ENCODE measurements around the gene GAS6. TPM values are rescaled to one million over a fixed set of nuclear protein-coding genes. Genes with fewer than 3 reads are reported as not detected.

GAS6 gene
- total RNA-seq, 4 donors from 2014 or later, result 132 to 392 (median 217) TPM

DNA sequence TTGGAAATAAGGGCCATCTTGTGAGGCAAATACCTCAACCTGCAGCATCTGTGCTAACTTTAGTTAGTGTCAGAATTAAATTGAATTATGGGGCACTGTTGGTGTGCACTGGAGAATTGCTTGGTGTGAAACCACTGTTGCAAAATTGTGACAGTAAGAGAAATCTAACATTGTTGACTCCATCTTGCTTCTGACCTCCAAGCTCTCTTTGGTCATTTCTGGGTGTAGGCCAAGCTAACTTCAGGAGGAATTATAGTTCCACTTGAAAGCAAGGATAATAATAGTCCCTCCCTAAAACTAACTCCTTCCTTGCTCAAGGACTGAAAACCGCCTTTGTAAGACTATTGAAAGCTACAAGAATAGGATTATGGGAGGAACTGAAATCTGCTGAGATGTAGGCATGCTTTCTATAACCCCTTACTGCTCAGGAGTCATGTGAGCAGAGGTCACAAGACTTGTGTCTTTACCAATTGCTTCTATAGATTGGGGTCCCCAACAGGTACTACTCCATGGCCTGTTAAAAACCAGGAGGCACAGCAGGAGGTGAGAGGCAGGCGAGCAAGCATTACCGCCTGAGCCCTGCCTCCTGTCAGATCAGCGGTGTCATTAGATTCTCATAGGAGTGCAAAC, 24.9 kb upstream of the GAS6 start:
- Histone ChIP-seq H3K4me1 (peaks cover 0 to 24% (median 0%) of the 10 kb centered on the region in 3 donors), H3K27me3 (no peaks in the 10 kb centered on the region), H3K27ac (peak overlapping the region in 1 of 4 donors; percentile 59), H3K9me3 (no peaks in the 10 kb centered on the region), H3K4me3 (no peak overlapping the region), H3K36me3 (no peaks in the 10 kb centered on the region)
- WGBS, 2 donors (ENCODE audit: low coverage in 1 of 2), result 78 to 90% methylated on average over 1 to 2 of the region's 4 CpGs
- no peak for ATAC-seq
- TF ChIP-seq POLR2A (IDR thresholded peaks at IDR 0.05) (no peak), POLR2AphosphoS5 (IDR thresholded peaks at IDR 0.05) (no peak), EP300 (IDR thresholded peaks at IDR 0.05) (no peak)
- TF ChIP-seq, protein P1, sequence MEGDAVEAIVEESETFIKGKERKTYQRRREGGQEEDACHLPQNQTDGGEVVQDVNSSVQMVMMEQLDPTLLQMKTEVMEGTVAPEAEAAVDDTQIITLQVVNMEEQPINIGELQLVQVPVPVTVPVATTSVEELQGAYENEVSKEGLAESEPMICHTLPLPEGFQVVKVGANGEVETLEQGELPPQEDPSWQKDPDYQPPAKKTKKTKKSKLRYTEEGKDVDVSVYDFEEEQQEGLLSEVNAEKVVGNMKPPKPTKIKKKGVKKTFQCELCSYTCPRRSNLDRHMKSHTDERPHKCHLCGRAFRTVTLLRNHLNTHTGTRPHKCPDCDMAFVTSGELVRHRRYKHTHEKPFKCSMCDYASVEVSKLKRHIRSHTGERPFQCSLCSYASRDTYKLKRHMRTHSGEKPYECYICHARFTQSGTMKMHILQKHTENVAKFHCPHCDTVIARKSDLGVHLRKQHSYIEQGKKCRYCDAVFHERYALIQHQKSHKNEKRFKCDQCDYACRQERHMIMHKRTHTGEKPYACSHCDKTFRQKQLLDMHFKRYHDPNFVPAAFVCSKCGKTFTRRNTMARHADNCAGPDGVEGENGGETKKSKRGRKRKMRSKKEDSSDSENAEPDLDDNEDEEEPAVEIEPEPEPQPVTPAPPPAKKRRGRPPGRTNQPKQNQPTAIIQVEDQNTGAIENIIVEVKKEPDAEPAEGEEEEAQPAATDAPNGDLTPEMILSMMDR (IDR thresholded peaks at IDR 0.05), result no peak

DNA sequence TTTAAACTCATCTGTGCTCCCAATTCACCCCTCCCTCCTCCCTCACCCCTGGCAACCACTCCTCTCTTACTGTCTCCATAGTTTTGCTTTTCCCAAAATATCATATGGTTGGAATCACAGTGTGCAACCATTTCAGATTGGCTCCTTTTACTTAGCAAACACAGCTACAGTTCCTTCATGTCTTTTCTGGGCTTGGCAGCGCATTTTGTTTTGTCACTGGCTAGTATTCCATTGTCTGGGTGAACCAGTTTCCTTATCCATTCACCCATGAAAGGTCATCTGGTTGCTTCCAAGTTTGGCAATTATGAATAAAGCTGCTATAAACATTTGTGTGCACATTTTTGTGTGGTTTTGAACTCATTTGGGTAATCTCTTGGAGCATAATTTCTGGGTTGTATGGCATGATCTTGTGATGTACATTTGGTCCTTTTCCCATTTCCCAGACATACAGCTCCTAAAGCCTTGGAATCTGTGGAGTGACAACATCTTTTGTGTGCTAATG, 23.9 kb upstream of the GAS6 start:
- WGBS, 2 donors (ENCODE audit: low coverage in 1 of 2), result 17 to 70% methylated on average over 1 of the region's 1 CpG
- peaks cover 0 to 33% (median 5%) of the 10 kb centered on the region in 3 donors for H3K4me1 ChIP-seq

DNA sequence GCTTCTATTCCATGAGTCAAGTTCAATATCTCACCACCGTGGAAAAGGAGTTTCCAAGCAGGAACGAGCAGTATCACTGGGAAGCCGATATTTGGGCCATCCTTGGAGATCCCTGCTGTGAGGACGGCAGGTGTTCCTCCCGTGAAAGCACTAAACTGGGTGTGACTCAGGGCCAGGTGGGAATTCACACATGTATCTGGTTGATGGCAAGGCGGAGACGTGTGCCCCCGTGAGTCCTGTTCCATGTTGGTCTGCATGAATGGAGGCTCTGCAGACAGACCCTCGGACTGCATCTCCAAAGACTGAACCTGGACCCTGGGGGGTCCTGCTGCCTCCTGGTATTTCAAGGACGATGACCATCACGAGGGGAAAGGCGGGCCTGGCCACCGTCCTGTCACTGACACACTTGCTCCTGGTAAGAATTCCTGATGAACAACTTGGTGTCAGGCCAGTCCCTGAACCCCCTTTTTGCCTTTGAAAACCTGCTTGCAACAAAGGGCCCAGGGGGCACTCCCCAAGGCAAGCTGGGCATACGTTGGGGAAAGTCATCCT, 22.8 kb upstream of the GAS6 start:
- Histone ChIP-seq H3K4me1 (peaks cover 0 to 44% (median 16%) of the 10 kb centered on the region in 3 donors), H3K36me3 (no peaks in the 10 kb centered on the region), H3K27ac (no peak overlapping the region), H3K9me3 (no peaks in the 10 kb centered on the region), H3K27me3 (no peaks in the 10 kb centered on the region), H3K4me3 (no peak overlapping the region)
- 93% methylated on average over 7 of the region's 14 CpGs; no CpG with 5 or more reads in 1 of the 2 donors for WGBS, 2 donors (ENCODE audit: low coverage in 1 of 2)
- TF ChIP-seq POLR2A (IDR thresholded peaks at IDR 0.05) (no peak), EP300 (IDR thresholded peaks at IDR 0.05) (no peak), POLR2AphosphoS5 (IDR thresholded peaks at IDR 0.05) (no peak)
- TF ChIP-seq, protein P1 (IDR thresholded peaks at IDR 0.05), result no peak
- ATAC-seq, result no peak

More for the DNA sequence above, 23.9 kb upstream of the GAS6 start:
- peak; percentile 52 for ATAC-seq
- H3K9me3 ChIP-seq, result no peaks in the 10 kb centered on the region
- H3K27ac ChIP-seq, result peak overlapping the region in 3 of 4 donors; percentile 0 to 59 (median 21)
- no peak overlapping the region for H3K4me3 ChIP-seq
- TF ChIP-seq POLR2A (IDR thresholded peaks at IDR 0.05) (no peak), POLR2AphosphoS5 (IDR thresholded peaks at IDR 0.05) (no peak), EP300 (IDR thresholded peaks at IDR 0.05) (no peak)
- TF ChIP-seq, protein P1 (IDR thresholded peaks at IDR 0.05), result no peak
- no peaks in the 10 kb centered on the region for H3K36me3 ChIP-seq
- H3K27me3 ChIP-seq, result no peaks in the 10 kb centered on the region

DNA sequence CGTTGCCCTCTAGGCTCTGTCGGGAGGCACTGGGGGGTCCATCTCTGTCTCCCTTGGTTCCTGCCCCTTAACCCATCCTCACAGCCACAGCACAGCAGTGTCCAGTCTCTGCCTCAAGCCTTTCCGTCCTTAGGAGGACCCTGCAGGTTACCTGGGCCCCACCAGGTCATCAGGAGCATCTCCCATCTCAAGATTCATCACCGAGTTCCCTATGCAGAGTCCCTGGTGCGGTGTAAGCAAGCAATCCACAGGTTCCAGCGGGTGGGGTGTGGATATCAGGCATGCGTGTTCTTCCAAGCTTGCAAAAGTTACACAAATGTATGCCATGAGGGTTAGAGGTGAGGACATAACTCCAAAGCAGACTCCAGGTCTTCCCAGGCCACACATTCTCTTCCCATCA, 20.9 kb upstream of the GAS6 start:
- 97 to 100% methylated on average over 5 to 6 of the region's 7 CpGs for WGBS, 2 donors (ENCODE audit: low coverage in 1 of 2)
- H3K9me3 ChIP-seq, result no peaks in the 10 kb centered on the region
- ATAC-seq, result no peak
- no peak overlapping the region for H3K4me3 ChIP-seq
- no peaks in the 10 kb centered on the region for H3K27me3 ChIP-seq
- H3K4me1 ChIP-seq, result peaks cover 0 to 62% (median 18%) of the 10 kb centered on the region in 3 donors
- H3K27ac ChIP-seq, result no peak overlapping the region
- TF ChIP-seq EP300 (IDR thresholded peaks at IDR 0.05) (no peak), POLR2A (IDR thresholded peaks at IDR 0.05) (no peak), POLR2AphosphoS5 (IDR thresholded peaks at IDR 0.05) (no peak)
- TF ChIP-seq, protein P1 (IDR thresholded peaks at IDR 0.05), result no peak
- H3K36me3 ChIP-seq, result no peaks in the 10 kb centered on the region

All from gastroesophageal sphincter (tissue), 4 donors.